ENCODE results near the gene HPX.

Gene HPX

GRCh38 chr11:6388748-6389147, 52.0 kb downstream of the HPX start:
- DNase-seq: no peak

- DNase-seq: no peak
Measured at GRCh38 chr11:6387811-6388599, 52.8 kb downstream of the HPX start.

GRCh38 chr11:6385046-6385777, 55.6 kb downstream of the HPX start:
- no peak for DNase-seq
